ENCODE data around the gene UHRF2. TPM values are rescaled to one million over a fixed set of nuclear protein-coding genes. Genes with fewer than 3 reads are reported as not detected.
"Not testable (repeated sequence)": the region's sequence is repeated elsewhere in the genome, so short reads cannot be mapped to it uniquely, and the experiment has no call there.

Gene UHRF2
- total RNA-seq, 6 donors from 2014 or later: 30.4 to 110 (median 36.1) TPM

DNA sequence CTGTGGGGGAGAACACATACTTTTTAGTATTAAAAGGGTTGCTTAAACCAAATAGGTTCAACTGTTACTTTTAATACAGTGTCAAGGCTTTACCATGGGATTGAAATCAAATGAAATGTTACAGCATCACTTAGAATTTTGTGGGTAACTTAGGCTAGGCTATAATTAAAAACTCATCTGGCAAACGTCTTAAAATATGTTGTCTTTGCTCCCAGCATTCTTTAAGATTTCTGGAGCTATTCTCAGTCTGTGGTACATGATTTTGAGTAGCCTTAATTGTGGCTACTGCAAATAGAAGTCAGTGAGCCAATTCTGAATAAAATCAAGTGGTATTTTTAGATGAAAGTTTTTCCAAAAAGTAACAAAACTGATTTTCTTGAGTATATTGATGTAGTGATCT is 30.7 kb downstream of the UHRF2 start:
- no peak for DNase-seq
- Histone ChIP-seq H3K4me3 (no peak overlapping the region), H3K9me3 (no peaks in the 10 kb centered on the region), H3K27ac (no peak overlapping the region), H3K27me3 (no peaks in the 10 kb centered on the region), H3K36me3 (no peaks in the 10 kb centered on the region), H3K4me1 (peaks cover 10 to 27% (median 17%) of the 10 kb centered on the region in 4 donors)
- TF ChIP-seq, protein P1, sequence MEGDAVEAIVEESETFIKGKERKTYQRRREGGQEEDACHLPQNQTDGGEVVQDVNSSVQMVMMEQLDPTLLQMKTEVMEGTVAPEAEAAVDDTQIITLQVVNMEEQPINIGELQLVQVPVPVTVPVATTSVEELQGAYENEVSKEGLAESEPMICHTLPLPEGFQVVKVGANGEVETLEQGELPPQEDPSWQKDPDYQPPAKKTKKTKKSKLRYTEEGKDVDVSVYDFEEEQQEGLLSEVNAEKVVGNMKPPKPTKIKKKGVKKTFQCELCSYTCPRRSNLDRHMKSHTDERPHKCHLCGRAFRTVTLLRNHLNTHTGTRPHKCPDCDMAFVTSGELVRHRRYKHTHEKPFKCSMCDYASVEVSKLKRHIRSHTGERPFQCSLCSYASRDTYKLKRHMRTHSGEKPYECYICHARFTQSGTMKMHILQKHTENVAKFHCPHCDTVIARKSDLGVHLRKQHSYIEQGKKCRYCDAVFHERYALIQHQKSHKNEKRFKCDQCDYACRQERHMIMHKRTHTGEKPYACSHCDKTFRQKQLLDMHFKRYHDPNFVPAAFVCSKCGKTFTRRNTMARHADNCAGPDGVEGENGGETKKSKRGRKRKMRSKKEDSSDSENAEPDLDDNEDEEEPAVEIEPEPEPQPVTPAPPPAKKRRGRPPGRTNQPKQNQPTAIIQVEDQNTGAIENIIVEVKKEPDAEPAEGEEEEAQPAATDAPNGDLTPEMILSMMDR (IDR thresholded peaks at IDR 0.05): no peak
- TF ChIP-seq POLR2A (IDR thresholded peaks at IDR 0.05): no peak
- no peak for TF ChIP-seq POLR2AphosphoS5 (IDR thresholded peaks at IDR 0.05)
- no peak for TF ChIP-seq EP300 (IDR thresholded peaks at IDR 0.05)
- ATAC-seq (ENCODE audit: low FRiP score in 2 of 2): no peak
- WGBS, 2 donors: 20 to 42% methylated on average over 1 of the region's 1 CpG

- Histone ChIP-seq H3K27me3 (no peaks in the 10 kb centered on the region), H3K27ac (no peak overlapping the region), H3K4me1 (peaks cover 15 to 27% (median 19%) of the 10 kb centered on the region in 4 donors), H3K9me3 (no peaks in the 10 kb centered on the region), H3K4me3 (no peak overlapping the region), H3K36me3 (no peaks in the 10 kb centered on the region)
- ATAC-seq (ENCODE audit: low FRiP score in 2 of 2): no peak
- DNase-seq: no peak
- TF ChIP-seq POLR2A (IDR thresholded peaks at IDR 0.05) (no peak), EP300 (IDR thresholded peaks at IDR 0.05) (no peak), POLR2AphosphoS5 (IDR thresholded peaks at IDR 0.05) (no peak)
- TF ChIP-seq, protein P1 (IDR thresholded peaks at IDR 0.05): no peak
- 50 to 63% methylated on average over 2 of the region's 2 CpGs for WGBS, 2 donors
Measured at GRCh38 chr9:6444128-6444527, 31.1 kb downstream of the UHRF2 start.

DNA sequence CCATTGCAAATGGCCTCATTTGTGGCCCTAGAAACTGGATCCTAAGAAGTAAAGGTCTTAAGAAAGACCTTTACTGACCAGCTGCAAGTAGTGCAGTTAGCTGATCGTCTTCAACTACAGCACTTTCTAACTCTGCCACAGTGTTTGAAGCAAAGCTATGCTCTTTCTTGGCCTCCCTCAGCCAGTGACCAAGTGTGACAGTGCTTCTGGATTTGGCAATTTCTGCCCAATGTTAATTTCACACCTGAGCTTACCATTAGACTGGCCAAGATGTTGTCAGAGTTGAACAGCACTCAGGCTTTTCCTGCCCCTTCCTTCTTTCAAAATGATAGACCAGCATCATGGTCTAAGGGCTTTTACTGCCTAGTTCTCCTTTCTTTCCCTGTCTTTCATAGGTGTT is 36.1 kb downstream of the UHRF2 start:
- TF ChIP-seq POLR2A (IDR thresholded peaks at IDR 0.05) (no peak), POLR2AphosphoS5 (IDR thresholded peaks at IDR 0.05) (no peak), EP300 (IDR thresholded peaks at IDR 0.05) (no peak)
- TF ChIP-seq, protein P1 (IDR thresholded peaks at IDR 0.05): no peak
- Histone ChIP-seq H3K4me1 (peaks cover 19 to 35% (median 27%) of the 10 kb centered on the region in 4 donors), H3K27me3 (no peaks in the 10 kb centered on the region), H3K4me3 (no peak overlapping the region), H3K36me3 (no peaks in the 10 kb centered on the region), H3K27ac (no peak overlapping the region), H3K9me3 (no peaks in the 10 kb centered on the region)
- no peak for DNase-seq
- 75 to 100% methylated on average over 1 of the region's 1 CpG for WGBS, 2 donors
- no peak for ATAC-seq (ENCODE audit: low FRiP score in 2 of 2)

DNA sequence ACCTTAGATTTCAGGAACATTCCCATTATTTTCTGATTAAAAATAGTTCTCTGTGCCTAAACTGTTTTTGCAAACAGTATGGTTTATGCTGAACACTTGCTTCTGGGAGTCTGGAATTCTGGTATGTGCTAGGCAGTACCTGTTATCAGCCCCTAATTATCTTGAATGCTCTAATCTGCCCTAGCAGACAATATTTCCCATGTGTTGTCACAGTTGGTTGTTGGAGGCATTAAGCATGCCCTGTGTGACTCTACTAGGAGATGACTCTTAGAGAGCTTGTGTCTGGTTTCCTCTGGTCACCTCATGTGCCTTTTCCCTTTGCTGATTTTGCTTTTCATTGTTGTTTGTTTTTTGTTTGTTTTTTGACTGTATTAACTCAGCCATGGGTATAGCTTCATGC is 36.6 kb downstream of the UHRF2 start:
- DNase-seq (no peak), ATAC-seq (ENCODE audit: low FRiP score in 2 of 2) (no peak)
- Histone ChIP-seq H3K9me3 (no peaks in the 10 kb centered on the region), H3K4me3 (no peak overlapping the region), H3K36me3 (no peaks in the 10 kb centered on the region), H3K27ac (no peak overlapping the region), H3K27me3 (no peaks in the 10 kb centered on the region), H3K4me1 (peaks cover 16 to 35% (median 24%) of the 10 kb centered on the region in 4 donors)
- no peak for TF ChIP-seq POLR2A (IDR thresholded peaks at IDR 0.05)
- no peak for TF ChIP-seq POLR2AphosphoS5 (IDR thresholded peaks at IDR 0.05)
- TF ChIP-seq EP300 (IDR thresholded peaks at IDR 0.05): no peak

DNA sequence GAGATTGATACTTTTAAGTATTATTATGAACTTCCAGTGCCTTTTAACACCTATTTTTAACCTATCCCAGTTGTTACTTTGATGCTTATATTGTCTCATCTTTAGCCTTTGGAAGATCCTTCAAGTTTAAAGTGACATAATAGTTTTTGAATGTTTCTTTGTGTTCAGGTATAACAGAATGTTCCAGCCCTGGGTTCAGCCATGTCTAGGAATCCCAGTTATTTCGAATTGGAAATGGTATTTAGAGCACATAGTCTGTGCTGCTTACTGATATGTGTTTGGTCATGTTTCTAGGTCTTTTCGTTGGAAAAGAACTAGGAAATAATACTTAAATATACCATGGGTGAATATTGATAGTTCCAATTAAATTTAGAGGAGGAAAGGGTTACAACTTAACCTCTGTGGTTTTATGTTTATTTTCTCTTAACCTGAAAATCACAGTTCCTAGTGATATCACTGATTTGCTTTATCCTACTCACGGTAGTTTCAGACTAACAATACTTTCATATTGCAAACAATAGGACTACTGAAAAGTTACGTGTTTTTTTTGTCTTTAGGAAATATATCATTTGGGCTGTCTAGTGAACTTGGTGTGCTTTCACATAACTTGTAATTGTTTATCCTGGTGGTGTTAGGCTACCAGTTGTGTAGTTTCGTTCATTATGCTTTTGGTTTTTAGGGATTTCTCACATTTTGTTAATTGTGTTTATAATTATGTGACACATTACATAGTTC is 37.8 kb downstream of the UHRF2 start:
- Histone ChIP-seq H3K27ac (no peak overlapping the region), H3K27me3 (no peaks in the 10 kb centered on the region), H3K9me3 (no peaks in the 10 kb centered on the region), H3K4me1 (peaks cover 14 to 35% (median 24%) of the 10 kb centered on the region in 4 donors), H3K36me3 (no peaks in the 10 kb centered on the region), H3K4me3 (no peak overlapping the region)
- WGBS, 2 donors: 69 to 71% methylated on average over 5 of the region's 5 CpGs
- no peak for ATAC-seq (ENCODE audit: low FRiP score in 2 of 2)
- no peak for DNase-seq
- TF ChIP-seq POLR2A (IDR thresholded peaks at IDR 0.05) (no peak), POLR2AphosphoS5 (IDR thresholded peaks at IDR 0.05) (no peak), EP300 (IDR thresholded peaks at IDR 0.05) (no peak)
- TF ChIP-seq, protein P1 (IDR thresholded peaks at IDR 0.05): no peak

DNA sequence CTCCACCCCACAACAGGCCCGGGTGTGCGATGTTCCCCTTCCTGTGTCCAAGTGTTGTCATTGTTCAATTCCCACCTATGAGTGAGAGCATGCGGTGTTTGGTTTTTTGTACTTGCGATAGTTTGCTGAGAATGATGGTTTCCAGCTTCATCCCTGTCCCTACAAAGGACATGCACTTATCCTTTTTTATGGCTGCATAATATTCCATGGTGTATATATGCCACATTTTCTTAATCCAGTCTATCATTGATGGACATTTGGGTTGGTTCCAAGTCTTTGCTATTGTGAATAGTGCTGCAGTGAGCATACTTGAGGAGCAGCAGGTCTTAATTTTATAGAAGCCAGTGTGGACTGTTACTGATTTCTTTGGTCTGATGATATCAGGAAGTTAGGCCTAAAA is 42.3 kb downstream of the UHRF2 start:
- 97 to 98% methylated on average over 4 of the region's 4 CpGs for WGBS, 2 donors
- ATAC-seq (ENCODE audit: low FRiP score in 2 of 2): not testable (repeated sequence)

GRCh38 chr9:6458704-6459103 is 45.7 kb downstream of the UHRF2 start:
- H3K27ac ChIP-seq; H3K4me3 ChIP-seq; H3K27me3 ChIP-seq; H3K9me3 ChIP-seq; H3K36me3 ChIP-seq; DNase-seq; ATAC-seq (ENCODE audit: low FRiP score in 2 of 2); H3K4me1 ChIP-seq: not testable (repeated sequence)
- 97 to 98% methylated on average over 4 of the region's 4 CpGs for WGBS, 2 donors

More for the DNA sequence above, 42.3 kb downstream of the UHRF2 start:
- not testable (repeated sequence) for H3K27me3 ChIP-seq, H3K36me3 ChIP-seq, H3K4me1 ChIP-seq, H3K27ac ChIP-seq, H3K9me3 ChIP-seq, DNase-seq, H3K4me3 ChIP-seq

Measured in upper lobe of left lung (tissue), 6 donors.